ENCODE results near the gene PRDM16.

DNA sequence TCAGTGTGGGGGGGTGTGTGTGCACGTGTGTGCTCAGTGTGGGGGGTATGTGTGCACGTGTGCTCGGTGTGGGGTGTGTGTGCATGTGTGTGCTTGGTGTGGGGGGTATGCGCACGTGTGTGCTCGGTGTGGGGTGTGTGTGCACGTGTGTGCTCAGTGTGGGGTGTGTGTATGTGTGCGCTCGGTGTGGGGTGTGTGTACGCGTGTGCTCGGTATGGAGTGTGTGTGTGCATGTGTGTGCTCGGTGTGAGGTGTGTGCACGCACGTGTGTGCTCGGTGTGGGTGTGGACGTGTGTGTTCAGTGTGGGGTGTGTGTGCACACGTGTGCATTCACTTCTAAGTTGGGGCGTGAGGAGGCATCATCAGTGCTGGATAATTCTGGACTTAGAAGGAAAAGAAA, 77.9 kb downstream of the PRDM16 start:
- TF ChIP-seq FOXM1 (CRISPR knock-in tag; IDR thresholded peaks at IDR 0.05) (no peak), ZNF619 (CRISPR knock-in tag; IDR thresholded peaks at IDR 0.05) (no peak), REXO4 (CRISPR knock-in tag; IDR thresholded peaks at IDR 0.05; ENCODE audit: borderline replicate concordance) (no peak), CBX2 (IDR thresholded peaks at IDR 0.05; ENCODE audit: low read depth, low read length) (no peak), CBX2 (CRISPR knock-in tag; IDR thresholded peaks at IDR 0.05; ENCODE audit: low read depth) (no peak), FOXK2 (IDR thresholded peaks at IDR 0.05) (no peak), POLR2AphosphoS5 (IDR thresholded peaks at IDR 0.05; ENCODE audit: low read depth, low read length) (no peak), WIZ (CRISPR knock-in tag; IDR thresholded peaks at IDR 0.05) (no peak), MED8 (CRISPR knock-in tag; IDR thresholded peaks at IDR 0.05; ENCODE audit: insufficient replicate concordance) (no peak), TAF1 (CRISPR knock-in tag; IDR thresholded peaks at IDR 0.05) (no peak), KLF16 (CRISPR knock-in tag; IDR thresholded peaks at IDR 0.05) (no peak), ZKSCAN1 (IDR thresholded peaks at IDR 0.05; ENCODE audit: low read length) (no peak)
- TF ChIP-seq, protein P1, sequence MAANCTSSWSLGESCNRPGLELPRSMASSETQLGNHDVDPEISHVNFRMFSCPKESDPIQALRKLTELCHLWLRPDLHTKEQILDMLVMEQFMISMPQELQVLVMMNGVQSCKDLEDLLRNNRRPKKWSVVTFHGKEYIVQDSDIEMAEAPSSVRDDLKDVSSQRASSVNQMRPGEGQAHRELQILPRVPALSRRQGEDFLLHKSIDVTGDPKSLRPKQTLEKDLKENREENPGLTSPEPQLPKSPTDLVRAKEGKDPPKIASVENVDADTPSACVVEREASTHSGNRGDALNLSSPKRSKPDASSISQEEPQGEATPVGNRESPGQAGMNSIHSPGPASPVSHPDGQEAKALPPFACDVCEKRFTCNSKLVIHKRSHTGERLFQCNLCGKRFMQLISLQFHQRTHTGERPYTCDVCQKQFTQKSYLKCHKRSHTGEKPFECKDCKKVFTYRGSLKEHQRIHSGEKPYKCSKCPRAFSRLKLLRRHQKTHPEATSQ (CRISPR knock-in tag; IDR thresholded peaks at IDR 0.05; ENCODE audit: borderline replicate concordance) = no peak
- TF ChIP-seq, protein P2, sequence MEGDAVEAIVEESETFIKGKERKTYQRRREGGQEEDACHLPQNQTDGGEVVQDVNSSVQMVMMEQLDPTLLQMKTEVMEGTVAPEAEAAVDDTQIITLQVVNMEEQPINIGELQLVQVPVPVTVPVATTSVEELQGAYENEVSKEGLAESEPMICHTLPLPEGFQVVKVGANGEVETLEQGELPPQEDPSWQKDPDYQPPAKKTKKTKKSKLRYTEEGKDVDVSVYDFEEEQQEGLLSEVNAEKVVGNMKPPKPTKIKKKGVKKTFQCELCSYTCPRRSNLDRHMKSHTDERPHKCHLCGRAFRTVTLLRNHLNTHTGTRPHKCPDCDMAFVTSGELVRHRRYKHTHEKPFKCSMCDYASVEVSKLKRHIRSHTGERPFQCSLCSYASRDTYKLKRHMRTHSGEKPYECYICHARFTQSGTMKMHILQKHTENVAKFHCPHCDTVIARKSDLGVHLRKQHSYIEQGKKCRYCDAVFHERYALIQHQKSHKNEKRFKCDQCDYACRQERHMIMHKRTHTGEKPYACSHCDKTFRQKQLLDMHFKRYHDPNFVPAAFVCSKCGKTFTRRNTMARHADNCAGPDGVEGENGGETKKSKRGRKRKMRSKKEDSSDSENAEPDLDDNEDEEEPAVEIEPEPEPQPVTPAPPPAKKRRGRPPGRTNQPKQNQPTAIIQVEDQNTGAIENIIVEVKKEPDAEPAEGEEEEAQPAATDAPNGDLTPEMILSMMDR (CRISPR knock-in tag; IDR thresholded peaks at IDR 0.05) = no peak
- TF ChIP-seq, protein P3, sequence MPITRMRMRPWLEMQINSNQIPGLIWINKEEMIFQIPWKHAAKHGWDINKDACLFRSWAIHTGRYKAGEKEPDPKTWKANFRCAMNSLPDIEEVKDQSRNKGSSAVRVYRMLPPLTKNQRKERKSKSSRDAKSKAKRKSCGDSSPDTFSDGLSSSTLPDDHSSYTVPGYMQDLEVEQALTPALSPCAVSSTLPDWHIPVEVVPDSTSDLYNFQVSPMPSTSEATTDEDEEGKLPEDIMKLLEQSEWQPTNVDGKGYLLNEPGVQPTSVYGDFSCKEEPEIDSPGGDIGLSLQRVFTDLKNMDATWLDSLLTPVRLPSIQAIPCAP (CRISPR knock-in tag; IDR thresholded peaks at IDR 0.05; ENCODE audit: low read depth) = no peak
